Measurements from ENCODE around the gene AK2.

The AK2 gene

GRCh38 chr1:33007190-33008050, 29.3 kb downstream of the AK2 start:
- no peaks in the 10 kb centered on the region for H3K27me3 ChIP-seq (ENCODE audit: low read depth, low read length)
- H3K4me1 ChIP-seq (ENCODE audit: control insufficient read depth in 1 of 2, insufficient read depth in 2 of 2, low read length in 2 of 2), result peaks cover 9 to 27% of the 10 kb centered on the region in 2 donors
- peaks cover 10 to 22% of the 10 kb centered on the region in 2 donors for H3K36me3 ChIP-seq (ENCODE audit: control insufficient read depth in 1 of 2, insufficient read depth in 2 of 2, low read length in 2 of 2)
- H3K27ac ChIP-seq (ENCODE audit: low read length), result no peak overlapping the region
- no peaks in the 10 kb centered on the region for H3K9me3 ChIP-seq (ENCODE audit: control insufficient read depth in 1 of 2, low read length in 2 of 2)
- no peak overlapping the region for H3K4me3 ChIP-seq (ENCODE audit: low read depth in 1 of 2, low read length in 2 of 2)

DNA sequence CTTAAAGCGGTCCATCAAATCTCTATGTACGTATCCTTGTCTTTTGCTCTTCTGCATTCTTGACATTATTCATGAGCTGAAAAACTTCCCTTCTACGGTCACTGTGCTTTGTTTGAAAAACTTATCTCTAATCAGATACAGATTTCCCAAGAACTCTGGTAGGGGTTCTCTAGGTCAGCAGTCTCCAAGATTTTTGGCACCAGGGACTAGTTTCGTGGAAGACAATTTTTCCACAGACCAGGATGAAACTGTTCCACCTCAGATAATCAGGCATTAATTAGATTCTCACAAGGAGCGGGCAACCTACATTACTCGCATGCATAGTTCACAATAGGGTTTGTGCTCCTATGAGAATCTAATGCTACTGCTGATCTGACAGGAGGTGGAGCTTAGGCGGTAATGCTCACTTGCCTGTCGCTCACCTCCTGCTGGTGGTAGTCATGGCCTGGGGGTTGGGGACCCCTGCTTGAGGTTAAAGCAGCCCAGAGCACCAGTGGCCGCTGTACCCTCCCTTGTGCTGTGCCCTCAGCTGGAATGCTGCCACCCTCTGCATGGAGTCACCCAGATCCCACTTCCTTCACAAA, 30.8 kb downstream of the AK2 start:
- H3K4me3 ChIP-seq (ENCODE audit: low read depth in 1 of 2, low read length in 2 of 2), result no peak overlapping the region
- no peak overlapping the region for H3K27ac ChIP-seq (ENCODE audit: low read length)
- no peaks in the 10 kb centered on the region for H3K27me3 ChIP-seq (ENCODE audit: low read depth, low read length)
- peaks cover 8 to 17% of the 10 kb centered on the region in 2 donors for H3K4me1 ChIP-seq (ENCODE audit: control insufficient read depth in 1 of 2, insufficient read depth in 2 of 2, low read length in 2 of 2)
- H3K36me3 ChIP-seq (ENCODE audit: control insufficient read depth in 1 of 2, insufficient read depth in 2 of 2, low read length in 2 of 2), result peaks cover 10 to 17% of the 10 kb centered on the region in 2 donors
- no peaks in the 10 kb centered on the region for H3K9me3 ChIP-seq (ENCODE audit: control insufficient read depth in 1 of 2, low read length in 2 of 2)

- Histone ChIP-seq H3K27ac (ENCODE audit: low read length) (no peak overlapping the region), H3K27me3 (ENCODE audit: low read depth, low read length) (no peaks in the 10 kb centered on the region), H3K9me3 (ENCODE audit: control insufficient read depth in 1 of 2, low read length in 2 of 2) (no peaks in the 10 kb centered on the region), H3K4me3 (ENCODE audit: low read depth in 1 of 2, low read length in 2 of 2) (no peak overlapping the region), H3K4me1 (ENCODE audit: control insufficient read depth in 1 of 2, insufficient read depth in 2 of 2, low read length in 2 of 2) (peaks cover 4 to 13% of the 10 kb centered on the region in 2 donors), H3K36me3 (ENCODE audit: control insufficient read depth in 1 of 2, insufficient read depth in 2 of 2, low read length in 2 of 2) (peaks cover 10 to 17% of the 10 kb centered on the region in 2 donors)
Observed at GRCh38 chr1:33005117-33005837, 31.4 kb downstream of the AK2 start.

GRCh38 chr1:33004613-33005012, 32.1 kb downstream of the AK2 start:
- Histone ChIP-seq H3K4me1 (ENCODE audit: control insufficient read depth in 1 of 2, insufficient read depth in 2 of 2, low read length in 2 of 2) (peaks cover 4 to 12% of the 10 kb centered on the region in 2 donors), H3K4me3 (ENCODE audit: low read depth in 1 of 2, low read length in 2 of 2) (no peak overlapping the region), H3K27me3 (ENCODE audit: low read depth, low read length) (no peaks in the 10 kb centered on the region), H3K27ac (ENCODE audit: low read length) (no peak overlapping the region), H3K9me3 (ENCODE audit: control insufficient read depth in 1 of 2, low read length in 2 of 2) (no peaks in the 10 kb centered on the region), H3K36me3 (ENCODE audit: control insufficient read depth in 1 of 2, insufficient read depth in 2 of 2, low read length in 2 of 2) (peaks cover 10 to 17% of the 10 kb centered on the region in 2 donors)

GRCh38 chr1:33003657-33004056, 33.0 kb downstream of the AK2 start:
- H3K36me3 ChIP-seq (ENCODE audit: control insufficient read depth in 1 of 2, insufficient read depth in 2 of 2, low read length in 2 of 2), result peaks cover 9 to 12% of the 10 kb centered on the region in 2 donors
- no peaks in the 10 kb centered on the region for H3K9me3 ChIP-seq (ENCODE audit: control insufficient read depth in 1 of 2, low read length in 2 of 2)
- H3K27me3 ChIP-seq (ENCODE audit: low read depth, low read length), result no peaks in the 10 kb centered on the region
- H3K4me1 ChIP-seq (ENCODE audit: control insufficient read depth in 1 of 2, insufficient read depth in 2 of 2, low read length in 2 of 2), result peaks cover 0 to 9% of the 10 kb centered on the region in 2 donors
- no peak overlapping the region for H3K27ac ChIP-seq (ENCODE audit: low read length)
- H3K4me3 ChIP-seq (ENCODE audit: low read depth in 1 of 2, low read length in 2 of 2), result no peak overlapping the region

DNA sequence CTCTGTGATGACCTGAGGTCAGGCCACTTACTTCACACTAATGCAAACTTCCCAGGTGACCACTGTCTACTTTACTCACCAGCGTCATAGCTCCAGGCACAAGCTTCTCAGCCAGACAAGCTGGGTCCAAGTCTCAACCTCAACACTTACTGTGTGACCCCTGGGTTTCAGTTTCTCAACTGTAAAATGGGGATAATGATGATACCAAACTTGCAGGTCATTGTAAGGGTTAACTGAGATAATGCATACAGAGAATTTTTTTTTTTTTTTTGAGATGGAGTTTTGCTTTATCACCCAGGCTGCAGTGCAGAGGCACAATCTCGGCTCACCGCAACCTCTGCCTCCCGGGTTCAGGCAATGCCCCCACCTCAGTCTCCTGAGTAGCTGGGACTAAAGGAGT, 34.7 kb downstream of the AK2 start:
- Histone ChIP-seq H3K27ac (ENCODE audit: low read length) (no peak overlapping the region), H3K9me3 (ENCODE audit: control insufficient read depth in 1 of 2, low read length in 2 of 2) (no peaks in the 10 kb centered on the region), H3K36me3 (ENCODE audit: control insufficient read depth in 1 of 2, insufficient read depth in 2 of 2, low read length in 2 of 2) (peaks cover 0 to 4% of the 10 kb centered on the region in 2 donors), H3K4me1 (ENCODE audit: control insufficient read depth in 1 of 2, insufficient read depth in 2 of 2, low read length in 2 of 2) (peaks cover 6 to 10% of the 10 kb centered on the region in 2 donors), H3K27me3 (ENCODE audit: low read depth, low read length) (no peaks in the 10 kb centered on the region), H3K4me3 (ENCODE audit: low read depth in 1 of 2, low read length in 2 of 2) (no peak overlapping the region)

GRCh38 chr1:33001282-33001681, 35.4 kb downstream of the AK2 start:
- Histone ChIP-seq H3K36me3 (ENCODE audit: control insufficient read depth in 1 of 2, insufficient read depth in 2 of 2, low read length in 2 of 2) (peaks cover 0 to 4% of the 10 kb centered on the region in 2 donors), H3K9me3 (ENCODE audit: control insufficient read depth in 1 of 2, low read length in 2 of 2) (no peaks in the 10 kb centered on the region), H3K4me1 (ENCODE audit: control insufficient read depth in 1 of 2, insufficient read depth in 2 of 2, low read length in 2 of 2) (peaks cover 6 to 12% of the 10 kb centered on the region in 2 donors), H3K27ac (ENCODE audit: low read length) (no peak overlapping the region), H3K27me3 (ENCODE audit: low read depth, low read length) (no peaks in the 10 kb centered on the region), H3K4me3 (ENCODE audit: low read depth in 1 of 2, low read length in 2 of 2) (no peak overlapping the region)

DNA sequence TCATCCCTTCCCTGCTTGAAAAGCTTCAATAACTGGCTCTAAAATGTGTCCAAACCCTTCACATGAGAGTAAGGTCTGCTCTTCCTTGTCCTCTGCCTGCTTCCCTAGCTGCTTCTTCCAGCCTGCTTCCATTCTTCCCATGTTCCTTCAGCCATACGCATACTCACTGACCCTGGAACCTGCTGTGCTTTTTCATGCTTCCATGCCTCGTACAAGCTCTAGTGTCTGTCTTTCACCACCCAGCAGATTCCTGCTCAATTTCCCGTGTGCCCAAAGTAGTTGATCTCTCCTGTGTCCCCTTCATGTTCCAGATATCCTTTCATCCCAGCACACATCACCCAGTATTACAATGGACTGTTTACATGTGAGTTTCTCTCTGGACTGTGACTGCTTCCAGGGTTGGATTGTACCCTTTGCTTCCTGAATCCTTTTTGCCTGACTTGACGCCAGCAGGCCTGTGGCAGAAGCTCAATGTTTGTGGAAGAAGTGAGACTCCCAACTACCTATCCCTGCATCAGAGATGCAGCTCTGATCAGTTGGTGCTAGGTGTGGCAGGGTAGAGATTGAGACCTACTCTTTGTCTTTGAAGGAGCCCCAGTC, 36.2 kb downstream of the AK2 start:
- peaks cover 6 to 12% of the 10 kb centered on the region in 2 donors for H3K4me1 ChIP-seq (ENCODE audit: control insufficient read depth in 1 of 2, insufficient read depth in 2 of 2, low read length in 2 of 2)
- H3K9me3 ChIP-seq (ENCODE audit: control insufficient read depth in 1 of 2, low read length in 2 of 2), result no peaks in the 10 kb centered on the region
- peaks cover 0 to 4% of the 10 kb centered on the region in 2 donors for H3K36me3 ChIP-seq (ENCODE audit: control insufficient read depth in 1 of 2, insufficient read depth in 2 of 2, low read length in 2 of 2)
- H3K4me3 ChIP-seq (ENCODE audit: low read depth in 1 of 2, low read length in 2 of 2), result no peak overlapping the region
- H3K27ac ChIP-seq (ENCODE audit: low read length), result no peak overlapping the region
- H3K27me3 ChIP-seq (ENCODE audit: low read depth, low read length), result no peaks in the 10 kb centered on the region

DNA sequence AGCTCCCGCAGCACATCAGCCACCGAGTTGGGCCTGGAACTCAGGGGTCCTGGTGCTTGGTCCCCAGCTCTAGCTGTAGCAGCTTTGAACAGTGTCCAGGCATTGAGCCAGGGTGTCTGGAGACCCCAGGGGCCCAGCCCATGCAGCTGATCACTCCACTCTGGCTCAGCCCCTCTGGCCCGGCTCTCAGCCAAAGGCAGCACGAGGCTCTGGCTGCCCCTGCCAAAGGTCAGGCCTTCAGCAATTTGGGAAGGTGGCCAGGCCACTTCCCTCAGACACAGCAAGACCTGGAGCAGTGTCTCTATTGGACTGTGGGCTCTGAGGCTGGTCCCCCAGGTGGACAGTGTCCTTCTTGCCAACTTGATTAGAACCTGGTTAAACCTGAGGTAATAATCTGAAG, 37.7 kb downstream of the AK2 start:
- Histone ChIP-seq H3K27me3 (ENCODE audit: low read depth, low read length) (no peaks in the 10 kb centered on the region), H3K9me3 (ENCODE audit: control insufficient read depth in 1 of 2, low read length in 2 of 2) (no peaks in the 10 kb centered on the region), H3K36me3 (ENCODE audit: control insufficient read depth in 1 of 2, insufficient read depth in 2 of 2, low read length in 2 of 2) (no peaks in the 10 kb centered on the region), H3K4me1 (ENCODE audit: control insufficient read depth in 1 of 2, insufficient read depth in 2 of 2, low read length in 2 of 2) (peaks cover 6 to 12% of the 10 kb centered on the region in 2 donors), H3K27ac (ENCODE audit: low read length) (no peak overlapping the region), H3K4me3 (ENCODE audit: low read depth in 1 of 2, low read length in 2 of 2) (no peak overlapping the region)

DNA sequence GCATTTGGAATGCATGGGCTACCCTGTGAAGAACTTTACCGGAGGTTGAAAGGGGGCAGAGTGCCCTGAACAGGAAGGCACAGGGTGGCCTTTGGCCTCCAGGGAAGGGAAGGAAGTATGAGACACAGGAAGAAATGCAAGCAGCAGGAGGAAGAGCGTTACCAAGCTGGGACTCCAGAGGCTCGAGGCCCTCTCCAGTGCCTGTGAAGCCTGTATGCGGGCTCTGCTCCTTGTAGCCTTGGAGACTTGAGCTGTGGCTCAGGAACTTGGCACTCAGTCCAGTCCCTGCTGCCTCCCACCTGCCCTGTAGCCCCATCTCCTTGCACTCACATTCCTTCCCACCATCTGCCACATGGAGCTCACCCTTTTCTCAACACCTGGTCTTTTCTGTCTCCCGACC, 38.6 kb downstream of the AK2 start:
- H3K9me3 ChIP-seq (ENCODE audit: control insufficient read depth in 1 of 2, low read length in 2 of 2), result no peaks in the 10 kb centered on the region
- no peaks in the 10 kb centered on the region for H3K27me3 ChIP-seq (ENCODE audit: low read depth, low read length)
- no peak overlapping the region for H3K4me3 ChIP-seq (ENCODE audit: low read depth in 1 of 2, low read length in 2 of 2)
- H3K4me1 ChIP-seq (ENCODE audit: control insufficient read depth in 1 of 2, insufficient read depth in 2 of 2, low read length in 2 of 2), result peaks cover 6 to 12% of the 10 kb centered on the region in 2 donors
- H3K36me3 ChIP-seq (ENCODE audit: control insufficient read depth in 1 of 2, insufficient read depth in 2 of 2, low read length in 2 of 2), result no peaks in the 10 kb centered on the region
- peak overlapping the region; percentile 48 for H3K27ac ChIP-seq (ENCODE audit: low read length)

DNA sequence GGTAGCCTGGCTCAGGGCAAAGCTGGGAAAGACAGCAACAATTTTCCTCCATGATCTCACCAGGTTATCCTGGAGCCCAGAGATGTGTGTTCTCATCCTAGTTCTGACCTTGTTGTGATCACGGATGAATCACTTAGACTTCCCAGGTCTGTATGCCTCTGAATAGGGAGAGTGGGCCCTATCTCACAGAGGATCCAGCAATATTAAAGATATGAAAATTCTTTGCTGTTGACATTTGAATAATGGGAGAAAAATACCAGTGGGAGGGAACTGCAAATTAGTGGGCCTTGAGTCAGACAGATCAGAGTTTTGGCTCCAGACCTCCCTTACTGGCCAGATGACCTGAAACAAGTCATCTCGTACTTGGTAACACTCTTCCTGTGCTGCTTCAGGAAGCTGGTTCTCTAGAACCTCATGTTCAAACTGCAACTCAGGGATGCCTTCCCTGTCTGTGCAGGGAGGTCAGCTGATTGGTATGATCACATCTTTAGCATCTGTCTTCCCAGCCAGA, 39.2 kb downstream of the AK2 start:
- peaks cover 12 to 17% of the 10 kb centered on the region in 2 donors for H3K4me1 ChIP-seq (ENCODE audit: control insufficient read depth in 1 of 2, insufficient read depth in 2 of 2, low read length in 2 of 2)
- no peaks in the 10 kb centered on the region for H3K9me3 ChIP-seq (ENCODE audit: control insufficient read depth in 1 of 2, low read length in 2 of 2)
- no peaks in the 10 kb centered on the region for H3K27me3 ChIP-seq (ENCODE audit: low read depth, low read length)
- peak overlapping the region; percentile 48 for H3K27ac ChIP-seq (ENCODE audit: low read length)
- H3K4me3 ChIP-seq (ENCODE audit: low read depth in 1 of 2, low read length in 2 of 2), result no peak overlapping the region
- no peaks in the 10 kb centered on the region for H3K36me3 ChIP-seq (ENCODE audit: control insufficient read depth in 1 of 2, insufficient read depth in 2 of 2, low read length in 2 of 2)
